SK-N-MC (cell line): ENCODE data around the gene BUB1B.
"Not testable (repeated sequence)": the region's sequence is repeated elsewhere in the genome, so short reads cannot be mapped to it uniquely, and the experiment has no call there.

Experiments used
- DNase-seq: peaks from one replicate; pipeline ENCODE4 v3.0.0-alpha.2; 2011; ENCODE audit warnings: low read depth, low spot score
- H3K27ac ChIP-seq: fragments of 200-600 bp; sonication (generic); 2 replicates; pipeline ENCODE4 v1.5.1; 2016; ENCODE audit warnings: mixed run types
- H3K36me3 ChIP-seq: fragments of 200-600 bp; sonication (generic); 2 replicates; pipeline ENCODE4 v1.6.1; 2017; ENCODE audit warnings: antibody characterized with exemption, low read length, mixed read lengths; ENCODE audit not compliant: insufficient read depth
- H3K4me3 ChIP-seq: fragments of 200-600 bp; sonication (generic); 2 replicates; pipeline ENCODE4 v1.5.1; 2016
- H3K9ac ChIP-seq: fragments of 200-600 bp; sonication (generic); 2 replicates; pipeline ENCODE4 v1.8.0; 2017; ENCODE audit warnings: mixed run types, mixed read lengths; ENCODE audit not compliant: insufficient read length
- H3K9me3 ChIP-seq: fragments of 200-600 bp; sonication (generic); 2 replicates; pipeline ENCODE4 v1.6.1; 2017; ENCODE audit warnings: low read depth, mild to moderate bottlenecking, antibody characterized with exemption, low read length, moderate library complexity, mixed read lengths
- EZH2 ChIP-seq: fragments of 200-600 bp; sonication (generic); IDR thresholded peaks from one replicate; pipeline ENCODE4 v1.6.1; 2017; ENCODE audit warnings: antibody characterized with exemption
- FOXP2 ChIP-seq: optimal IDR thresholded peaks from 2 replicates; pipeline ENCODE3; 2011; ENCODE audit warnings: mild to moderate bottlenecking, moderate library complexity; ENCODE audit not compliant: insufficient read depth; ENCODE audit errors: extremely low read length, control extremely low read depth
- POLR2AphosphoS5 ChIP-seq: IDR thresholded peaks from 2 replicates; pipeline ENCODE4 v1.6.1; 2012; ENCODE audit warnings: mild to moderate bottlenecking, low read depth, low read length, borderline replicate concordance

Gene BUB1B

DNA sequence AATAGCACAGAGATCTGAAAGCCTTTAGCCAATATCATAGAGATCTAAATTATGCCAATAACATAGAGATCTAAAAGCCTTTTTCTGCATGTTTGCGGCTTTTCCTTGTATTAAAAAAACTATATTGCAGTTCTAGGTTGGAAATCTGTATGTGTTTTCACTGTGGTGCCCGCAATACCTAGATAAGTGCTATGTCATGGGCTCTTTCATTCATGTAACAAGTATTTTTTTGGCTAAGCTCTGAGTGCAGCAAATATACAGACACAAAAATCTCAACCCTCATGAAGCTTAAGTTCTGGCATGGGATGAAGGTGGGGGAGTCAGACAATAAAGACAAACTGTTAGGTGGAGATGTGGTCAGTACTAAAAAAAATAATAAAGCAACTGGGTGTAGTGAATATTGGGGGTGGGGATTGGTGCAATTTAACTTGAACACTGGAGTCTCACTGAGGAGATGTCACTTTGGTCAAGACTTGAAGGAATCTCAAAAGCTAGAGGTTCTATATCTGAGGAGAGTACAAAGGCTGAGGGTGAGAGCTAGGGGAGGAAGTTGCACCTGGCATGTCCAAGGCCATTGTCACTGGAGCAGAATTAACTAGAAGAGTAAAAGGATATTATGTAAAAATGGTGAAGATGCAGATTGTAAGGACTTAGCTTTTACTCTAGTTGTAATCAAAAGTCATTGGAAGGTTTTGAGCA, 973 bp downstream of the BUB1B start:
- H3K9ac ChIP-seq = peak overlapping the region; percentile 87
- no peak for DNase-seq
- TF ChIP-seq POLR2AphosphoS5 = no peak
- TF ChIP-seq FOXP2 = no peak
- no peak for TF ChIP-seq EZH2
- no peaks in the 10 kb centered on the region for H3K9me3 ChIP-seq
- peak overlapping the region; percentile 87 for H3K4me3 ChIP-seq
- peaks cover 52% of the 10 kb centered on the region for H3K36me3 ChIP-seq
- peak overlapping the region; percentile 79; the same call in 1 of the 2 replicates for H3K27ac ChIP-seq

DNA sequence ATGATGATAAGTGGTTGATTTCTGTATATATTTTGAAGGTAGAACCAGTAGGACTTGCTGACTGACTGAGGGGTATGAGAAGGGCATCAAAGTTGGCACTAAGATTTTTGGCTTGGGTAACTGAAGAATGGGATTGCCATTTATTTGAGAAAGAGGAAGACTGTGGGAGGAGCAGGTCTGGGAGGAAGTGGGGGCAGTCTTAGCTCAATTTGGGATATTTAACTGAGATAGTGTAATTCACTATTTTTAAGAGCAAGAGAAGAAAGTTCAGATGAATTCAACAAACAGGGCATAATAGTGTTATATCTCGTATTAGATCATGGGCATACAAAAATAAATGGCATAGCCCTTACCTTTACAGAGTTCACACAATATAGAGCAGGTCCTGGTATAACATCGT, 1.7 kb downstream of the BUB1B start:
- H3K4me3 ChIP-seq = peak overlapping the region; percentile 87
- H3K36me3 ChIP-seq = peaks cover 59% of the 10 kb centered on the region
- peak overlapping the region; percentile 21; the same call in 1 of the 2 replicates for H3K27ac ChIP-seq

DNA sequence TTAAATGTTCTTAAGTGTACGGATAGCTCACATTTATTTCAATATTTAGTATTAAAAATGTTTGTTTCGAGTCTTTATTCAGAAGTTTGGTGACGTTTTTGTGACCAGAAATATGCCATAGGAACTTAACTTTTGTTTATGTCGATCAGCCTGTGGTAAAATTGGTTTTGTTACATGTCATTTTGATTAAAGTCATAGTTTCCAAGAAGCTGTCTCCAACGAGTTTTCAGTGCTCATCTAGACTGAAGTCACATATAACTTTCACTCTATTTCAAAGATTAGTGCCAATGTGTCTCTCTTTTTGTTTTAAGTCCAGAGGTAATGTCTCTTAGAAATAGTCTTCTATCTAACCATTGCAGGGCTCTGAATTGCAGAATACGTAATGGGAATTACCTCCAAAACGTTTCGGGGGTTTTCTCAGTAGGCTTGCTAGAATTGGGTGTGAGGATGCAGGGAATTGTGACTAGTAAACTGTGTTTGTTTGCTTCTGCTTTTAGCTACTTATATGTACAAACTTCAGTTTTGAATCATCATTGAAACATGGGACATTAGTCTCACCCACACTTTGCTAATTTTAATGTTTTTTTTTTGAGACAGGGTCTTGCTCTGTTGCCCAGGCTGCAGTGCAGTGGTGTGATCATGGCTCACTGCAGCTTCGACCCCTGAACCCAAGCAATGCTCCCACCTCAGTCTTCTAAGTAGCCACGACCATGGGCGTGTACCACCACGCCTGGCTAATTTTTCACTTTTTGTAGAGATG, 3.0 kb downstream of the BUB1B start:
- no peak for TF ChIP-seq FOXP2
- no peak for TF ChIP-seq EZH2
- no peak for TF ChIP-seq POLR2AphosphoS5
- Histone ChIP-seq H3K27ac (peak overlapping the region; percentile 51), H3K4me3 (peak overlapping the region; percentile 87; the same call in 1 of the 2 replicates), H3K9ac (no peak overlapping the region), H3K36me3 (peaks cover 72% of the 10 kb centered on the region), H3K9me3 (no peaks in the 10 kb centered on the region)
- DNase-seq = no peak

More for the DNA sequence above, 1.7 kb downstream of the BUB1B start:
- TF ChIP-seq POLR2AphosphoS5 = no peak
- TF ChIP-seq FOXP2 = no peak
- TF ChIP-seq EZH2 = no peak
- no peak for DNase-seq
- H3K9ac ChIP-seq = peak overlapping the region; percentile 87
- H3K9me3 ChIP-seq = no peaks in the 10 kb centered on the region

DNA sequence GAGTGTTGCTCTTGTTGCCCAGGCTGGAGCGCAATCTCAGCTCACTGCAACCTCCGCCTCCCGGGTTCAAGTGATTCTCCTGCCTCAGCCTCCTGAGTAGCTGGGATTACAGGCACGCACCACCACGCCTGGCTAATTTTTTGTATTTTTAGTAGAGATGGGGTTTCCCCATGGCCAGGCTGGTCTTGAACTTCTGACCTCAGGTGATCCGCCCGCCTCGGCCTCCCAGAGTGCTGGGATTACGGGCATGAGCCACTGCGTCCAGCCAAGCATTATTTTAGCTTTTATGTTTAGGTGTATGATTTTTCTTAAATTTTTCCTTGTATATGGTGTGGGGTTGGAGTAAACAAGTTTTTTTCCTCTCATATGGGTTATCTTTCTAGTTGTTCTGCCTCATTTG, 6.5 kb downstream of the BUB1B start:
- not testable (repeated sequence) for H3K9me3 ChIP-seq, H3K4me3 ChIP-seq, H3K27ac ChIP-seq, DNase-seq, H3K9ac ChIP-seq
- peaks cover 95% of the 10 kb centered on the region for H3K36me3 ChIP-seq

DNA sequence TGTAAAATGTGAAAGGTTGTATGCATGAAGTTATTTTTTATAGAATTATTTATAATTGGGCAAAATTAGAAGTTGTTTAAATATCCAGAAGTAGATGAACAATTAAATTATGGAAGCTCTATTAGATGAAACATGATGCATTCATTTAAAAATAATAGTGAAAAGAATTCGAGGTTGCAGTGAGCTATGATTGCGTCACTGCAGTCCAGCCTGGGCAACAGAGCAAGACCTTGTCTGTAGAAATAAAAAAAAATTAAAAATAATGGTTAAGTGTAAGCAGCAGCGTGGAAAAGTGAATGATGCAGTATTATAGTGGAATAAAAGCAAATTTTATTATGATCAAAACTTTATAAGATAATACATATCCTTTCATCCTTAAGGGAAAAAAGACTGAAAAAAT, 14.3 kb downstream of the BUB1B start:
- H3K27ac ChIP-seq = no peak overlapping the region
- H3K9me3 ChIP-seq = no peaks in the 10 kb centered on the region
- peaks cover 88% of the 10 kb centered on the region for H3K36me3 ChIP-seq
- H3K9ac ChIP-seq = no peak overlapping the region
- TF ChIP-seq POLR2AphosphoS5 (no peak), EZH2 (no peak), FOXP2 (no peak)
- no peak for DNase-seq
- H3K4me3 ChIP-seq = no peak overlapping the region

DNA sequence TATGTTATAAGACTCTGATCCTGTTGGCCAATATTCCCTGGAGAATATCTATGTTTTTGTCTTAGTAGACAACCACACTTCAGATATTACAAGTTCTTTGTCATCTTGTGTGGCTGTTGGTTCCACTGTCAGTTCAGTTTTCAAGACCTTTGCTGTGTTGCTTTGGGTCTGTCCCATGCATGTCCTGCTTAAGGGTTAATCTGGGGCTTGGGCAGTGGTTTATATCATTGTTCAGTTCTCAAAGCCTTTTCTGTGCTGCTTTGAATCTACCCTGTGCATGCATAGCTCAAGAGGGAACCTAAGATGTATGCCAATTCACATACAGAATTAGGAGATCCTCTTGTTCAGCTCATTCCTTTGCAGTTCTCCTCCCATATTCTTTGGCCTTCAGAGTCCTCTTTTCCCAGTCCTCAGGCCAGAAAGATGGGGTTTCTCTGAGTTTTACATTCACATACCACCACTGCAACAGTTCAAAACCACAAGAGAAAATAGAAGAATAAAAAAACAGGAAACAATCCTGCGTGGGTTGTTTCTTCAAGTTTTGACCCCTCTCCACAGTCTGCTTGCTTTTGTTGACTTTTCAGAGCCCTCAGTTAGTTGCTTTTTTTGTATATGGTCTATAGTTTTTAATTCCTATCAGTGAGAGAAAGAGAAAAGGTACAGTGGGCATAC, 21.6 kb downstream of the BUB1B start:
- DNase-seq = no peak
- Histone ChIP-seq H3K4me3 (no peak overlapping the region), H3K9me3 (no peaks in the 10 kb centered on the region), H3K36me3 (peaks cover 90% of the 10 kb centered on the region), H3K9ac (no peak overlapping the region), H3K27ac (peak overlapping the region; percentile 56)
- no peak for TF ChIP-seq POLR2AphosphoS5
- no peak for TF ChIP-seq EZH2
- no peak for TF ChIP-seq FOXP2

DNA sequence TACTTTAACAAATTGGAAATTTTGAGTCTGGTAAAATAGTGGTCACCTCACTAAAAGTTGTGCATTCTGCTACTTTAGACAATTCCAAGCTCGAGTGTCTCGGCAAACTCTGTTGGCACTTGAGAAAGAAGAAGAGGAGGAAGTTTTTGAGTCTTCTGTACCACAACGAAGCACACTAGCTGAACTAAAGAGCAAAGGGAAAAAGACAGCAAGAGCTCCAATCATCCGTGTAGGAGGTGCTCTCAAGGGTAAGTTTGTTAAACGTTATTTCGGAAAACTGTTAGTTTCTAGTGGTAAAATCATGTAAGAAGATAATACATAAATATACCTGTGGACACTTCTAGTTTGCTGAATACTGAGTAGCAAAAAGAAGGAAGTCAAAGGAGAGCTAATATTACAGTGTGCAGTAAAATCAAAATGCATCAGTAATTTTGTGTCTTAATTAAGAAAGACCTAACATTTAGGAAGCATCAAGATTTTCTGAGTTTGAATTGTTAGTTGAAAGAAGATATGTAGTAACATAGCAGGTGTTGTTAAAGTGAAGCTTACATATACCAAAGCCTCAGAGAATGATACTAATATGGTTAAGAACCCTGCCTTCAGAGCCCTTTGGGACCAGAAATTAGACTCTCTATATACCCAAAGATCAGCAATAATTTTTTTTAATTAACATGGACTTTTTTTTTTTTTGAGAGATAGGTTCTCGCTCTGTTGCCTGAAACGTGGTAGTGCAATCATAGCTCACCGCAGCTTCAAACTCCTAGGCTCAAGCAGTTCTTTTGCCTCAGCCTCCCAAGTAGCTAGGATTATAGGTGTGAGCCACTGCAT, 23.0 kb downstream of the BUB1B start:
- Histone ChIP-seq H3K27ac (peak overlapping the region; percentile 20), H3K9ac (no peak overlapping the region), H3K4me3 (no peak overlapping the region), H3K9me3 (no peaks in the 10 kb centered on the region), H3K36me3 (peaks cover 89% of the 10 kb centered on the region)
- TF ChIP-seq POLR2AphosphoS5 (no peak), EZH2 (no peak), FOXP2 (no peak)
- DNase-seq = no peak

DNA sequence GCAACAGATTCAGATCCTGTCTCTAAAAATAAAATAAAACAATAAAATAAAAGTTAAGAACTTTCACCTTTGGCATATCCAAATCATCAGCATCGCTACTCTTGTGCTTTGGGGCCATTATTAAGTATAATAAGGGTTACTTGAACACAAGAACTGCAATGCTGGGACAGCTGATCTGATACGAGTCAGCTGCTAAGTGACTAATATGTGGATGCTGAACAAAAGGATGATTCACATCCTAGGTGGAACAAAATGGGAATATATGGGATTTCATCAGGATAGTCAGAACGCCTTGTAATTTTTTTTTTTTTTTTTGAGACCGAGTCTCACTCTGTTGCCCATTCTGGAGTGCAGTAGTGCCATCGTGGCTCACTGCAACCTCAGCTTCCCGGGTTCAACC, 29.7 kb downstream of the BUB1B start:
- Histone ChIP-seq H3K36me3 (peaks cover 91% of the 10 kb centered on the region), H3K9ac (no peak overlapping the region), H3K27ac (no peak overlapping the region), H3K9me3 (no peaks in the 10 kb centered on the region), H3K4me3 (no peak overlapping the region)
- no peak for DNase-seq
- no peak for TF ChIP-seq EZH2
- TF ChIP-seq FOXP2 = no peak
- no peak for TF ChIP-seq POLR2AphosphoS5
